Right lobe of liver (tissue), 6 donors: ENCODE data around the gene CCT3. TPM values are rescaled to one million over a fixed set of nuclear protein-coding genes. Genes with fewer than 3 reads are reported as not detected.
A peak's percentile ranks its signal among the peaks of the same experiment; 100 is the strongest.

Experiments
- ATAC-seq, 4 donors: fragments of 200-7000 bp; cut with Tn5 transposase; one replicate each; pipeline ENCODE4 v1.9.1; 2020; ENCODE audit warnings: mild to moderate bottlenecking in 4 of 4, moderate library complexity in 4 of 4
- DNase-seq, 3 donors: peaks; one replicate each; pipeline ENCODE4 v3.0.0-alpha.2; 2020
- H3K27ac ChIP-seq, 3 donors: fragments of 200-600 bp; one replicate each; pipeline ENCODE4 v1.8.0; 2022
- H3K27me3 ChIP-seq, 2 donors: fragments of 200-600 bp; one replicate each; pipeline ENCODE4 v1.8.0; 2022
- H3K36me3 ChIP-seq, 4 donors: fragments of 200-600 bp; sonication (generic) in 1 of 4; one replicate each; pipeline versions ENCODE4 v1.5.1 to v1.8.0; 2017 to 2022; ENCODE audit warnings: control low read depth in 1 of 4
- H3K4me1 ChIP-seq, 4 donors: fragments of 200-600 bp; sonication (generic) in 1 of 4; one replicate each; pipeline versions ENCODE4 v1.5.1 to v1.8.0; 2017 to 2022; ENCODE audit warnings: control low read depth in 1 of 4
- H3K4me3 ChIP-seq, 3 donors: fragments of 200-600 bp; one replicate each; pipeline ENCODE4 v1.8.0; 2022
- H3K9me3 ChIP-seq, 4 donors: fragments of 200-600 bp; sonication (generic) in 1 of 4; one replicate each; pipeline versions ENCODE4 v1.5.1 to v1.8.0; 2017 to 2022; ENCODE audit warnings: control low read depth in 1 of 4
- CTCF ChIP-seq, 4 donors: fragments of 200-600 bp in 3 of 4; fragments of 450-650 bp in 1 of 4; IDR thresholded peaks; one replicate each; pipeline versions ENCODE4 v1.5.1 to v1.8.0; 2016 to 2022; ENCODE audit warnings: antibody characterized with exemption in 4 of 4, mild to moderate bottlenecking in 2 of 4
- POLR2A ChIP-seq: fragments of 450-650 bp; IDR thresholded peaks from one replicate; pipeline ENCODE4 v1.6.1; 2017; ENCODE audit warnings: antibody characterized with exemption, mild to moderate bottlenecking
- WGBS: methylation state at CpG from one replicate; pipeline ENCODE4 v1.1.6; 2018; ENCODE audit warnings: low coverage, low lambda C conversion rate; ENCODE audit not compliant: insufficient coverage; ENCODE audit errors: missing lambda C conversion rate; 5-methylcytosine and 5-hydroxymethylcytosine counted together
- intact Hi-C, 2 donors: fragments of 100-400 bp; cut with DNase I; formaldehyde crosslinking; loops; one replicate each; pipeline versions ENCODE4 v1.11.2 to v1.14.1; 2022
- total RNA-seq, 6 experiments: library from RNA; depleted of rRNA in 2 of 6; stranded (reverse); fragments of >200 nt in 2 of 6; fragmentation: NEBNext Ultra II Directional in 3 of 6; extraction: Animal tissue kit (Norgen Biotek cat#: 25700) in 3 of 6; gene quantifications; one replicate each; pipeline versions ENCODE4 v1.1.0 to v1.2.4, GENCODE V29; 2016 to 2023
- donor health status: DM: no; HTN: yes; CAD: no.
- donor health status: DM: no; HTN: no; CAD: no.
- donor health status: DM: no; HTN: no; CAD: no.
- donor health status: DM: no; HTN: yes; CAD: no.
- donor health status: DM: no; HTN: yes; CAD: no.

The CCT3 gene
- total RNA-seq, 6 experiments from 2014 or later, result 79.3 to 179 (median 115) TPM

- WGBS, result 5% methylated on average over 20 of the region's 22 CpGs
- intact Hi-C loops, result no loop called here
- TF ChIP-seq CTCF (IDR thresholded peaks at IDR 0.05) (no peak), POLR2A (no peak)
These were observed 56.2 kb downstream of the CCT3 start for GRCh38 chr1:156281693-156282478.

GRCh38 chr1:156281281-156281680 lies 56.8 kb downstream of the CCT3 start:
- peak overlapping the region in 2 of 3 donors; percentile 85 to 87 for H3K4me3 ChIP-seq

More at GRCh38 chr1:156281693-156282478, 56.2 kb downstream of the CCT3 start:
- peaks cover under 1 to 13% (median 1%) of the 10 kb centered on the region in 4 donors for H3K36me3 ChIP-seq
- H3K27me3 ChIP-seq, result no peaks in the 10 kb centered on the region
- peak in 3 of 4 donors; percentile 2 to 39 (median 7) for ATAC-seq
- H3K4me3 ChIP-seq, result peak overlapping the region; percentile 85 to 99 (median 87)
- peaks cover 0 to 36% (median 8%) of the 10 kb centered on the region in 4 donors for H3K4me1 ChIP-seq
- no peaks in the 10 kb centered on the region for H3K9me3 ChIP-seq
- peak overlapping the region; percentile 83 to 88 (median 86) for H3K27ac ChIP-seq
- peak in 2 of 3 donors; percentile 48 to 65 for DNase-seq

GRCh38 chr1:156279837-156280236 lies 58.3 kb downstream of the CCT3 start:
- H3K4me1 ChIP-seq, result peaks cover 0 to 54% (median 9%) of the 10 kb centered on the region in 4 donors
- intact Hi-C loops, result no loop called here
- TF ChIP-seq CTCF (IDR thresholded peaks at IDR 0.05), result no peak
- TF ChIP-seq POLR2A, result no peak
- no peaks in the 10 kb centered on the region for H3K9me3 ChIP-seq
- peaks cover 6 to 28% (median 13%) of the 10 kb centered on the region in 4 donors for H3K36me3 ChIP-seq
- no peak for DNase-seq
- no peaks in the 10 kb centered on the region for H3K27me3 ChIP-seq
- H3K27ac ChIP-seq, result no peak overlapping the region
- WGBS, result 85% methylated on average over 3 of the region's 3 CpGs
- H3K4me3 ChIP-seq, result no peak overlapping the region
- ATAC-seq, result no peak

More at GRCh38 chr1:156281281-156281680, 56.8 kb downstream of the CCT3 start:
- TF ChIP-seq CTCF (IDR thresholded peaks at IDR 0.05) (no peak), POLR2A (no peak)
- intact Hi-C loops, result no loop called here
- peak overlapping the region in 1 of 3 donors; percentile 88 for H3K27ac ChIP-seq
- ATAC-seq (peak in 1 of 4 donors; percentile 15), DNase-seq (peak in 2 of 3 donors; percentile 34 to 44)
- 18% methylated on average over 7 of the region's 8 CpGs for WGBS
- H3K36me3 ChIP-seq, result peaks cover 3 to 16% (median 6%) of the 10 kb centered on the region in 4 donors
- no peaks in the 10 kb centered on the region for H3K9me3 ChIP-seq
- no peaks in the 10 kb centered on the region for H3K27me3 ChIP-seq
- peaks cover 0 to 40% (median 9%) of the 10 kb centered on the region in 4 donors for H3K4me1 ChIP-seq

- peak; percentile 80 to 94 (median 90) for ATAC-seq
These were observed 61.1 kb downstream of the CCT3 start for GRCh38 chr1:156276966-156277381.

More at GRCh38 chr1:156276966-156277381, 61.1 kb downstream of the CCT3 start:
- Histone ChIP-seq H3K4me1 (peaks cover 0 to 46% (median 6%) of the 10 kb centered on the region in 4 donors), H3K9me3 (no peaks in the 10 kb centered on the region), H3K4me3 (peak overlapping the region in 1 of 3 donors; percentile 8), H3K27ac (peak overlapping the region in 1 of 3 donors; percentile 65), H3K36me3 (peaks cover 9 to 56% (median 30%) of the 10 kb centered on the region in 4 donors), H3K27me3 (no peaks in the 10 kb centered on the region)
- WGBS, result 29% methylated on average over 6 of the region's 6 CpGs
- TF ChIP-seq CTCF (IDR thresholded peaks at IDR 0.05), result no peak
- no peak for TF ChIP-seq POLR2A
- intact Hi-C loops, result no loop called here
- DNase-seq, result peak; percentile 40 to 75 (median 73)
